Left ventricle myocardium inferior (tissue), 1 donor: ENCODE results near the gene MICALL1. TPM values are rescaled to one million over a fixed set of nuclear protein-coding genes. Genes with fewer than 3 reads are reported as not detected.
"Not testable (repeated sequence)": the region's sequence is repeated elsewhere in the genome, so short reads cannot be mapped to it uniquely, and the experiment has no call there.

Experiments used
- DNase-seq: peaks from one replicate; pipeline ENCODE4 v3.0.0-alpha.2; 2020
- H3K27ac ChIP-seq: fragments of 200-600 bp; replicated peaks from 2 replicates; pipeline ENCODE4 v1.8.0; 2021
- H3K27me3 ChIP-seq: fragments of 200-600 bp; 2 replicates; pipeline ENCODE4 v1.8.0; 2021; ENCODE audit warnings: low read depth
- H3K36me3 ChIP-seq: fragments of 200-600 bp; 2 replicates; pipeline ENCODE4 v1.8.0; 2021
- H3K4me1 ChIP-seq: fragments of 200-600 bp; 2 replicates; pipeline ENCODE4 v1.8.0; 2021
- H3K4me3 ChIP-seq: fragments of 200-600 bp; 2 replicates; pipeline ENCODE4 v1.8.0; 2021; ENCODE audit warnings: mild to moderate bottlenecking, moderate library complexity
- H3K9me3 ChIP-seq: fragments of 200-600 bp; replicated peaks from 2 replicates; pipeline ENCODE4 v1.8.0; 2021
- intact Hi-C: fragments of 100-400 bp; cut with micrococcal nuclease; formaldehyde crosslinking; loops from one replicate; pipeline ENCODE4 v1.11.0; 2022
- total RNA-seq: library from RNA; stranded (reverse); fragmentation: NEBNext Ultra II Directional; extraction: Animal tissue kit (Norgen Biotek cat#: 25700); gene quantifications from one replicate; pipeline ENCODE4 v1.2.1, GENCODE V29; 2021
- TF ChIP-seq, protein P1 (sequence below): fragments of 200-600 bp; IDR thresholded peaks from 2 replicates; pipeline ENCODE4 v1.8.0; 2021; ENCODE audit warnings: antibody characterized with exemption, mild to moderate bottlenecking, borderline replicate concordance
- donor health status: DM: no; HTN: yes; CAD: no; lungs with severe emphysema.

MICALL1 gene
- total RNA-seq, 1 donor from 2014 or later = 14.8 TPM

DNA sequence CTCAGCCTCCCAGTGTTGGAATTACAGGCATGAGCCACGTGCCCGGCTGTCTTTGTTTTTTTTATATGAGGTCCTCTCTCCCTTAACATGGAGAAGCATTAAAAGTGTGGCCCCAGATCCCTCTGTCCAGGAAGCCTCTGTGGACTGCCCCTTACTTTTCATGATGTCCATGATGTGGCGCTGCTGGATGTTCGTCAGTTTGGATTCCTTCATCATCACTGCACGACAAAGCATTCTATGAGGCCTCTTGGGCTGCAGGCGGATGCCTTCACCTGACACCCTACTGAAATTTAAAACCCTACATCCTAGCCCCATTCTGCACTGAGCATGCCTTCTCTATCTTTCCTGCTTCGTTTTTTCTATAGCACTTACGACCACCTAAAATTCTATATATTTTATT is 45.2 kb downstream of the MICALL1 start:
- H3K4me1 ChIP-seq = peaks cover 31% of the 10 kb centered on the region
- no peak overlapping the region for H3K4me3 ChIP-seq
- DNase-seq = no peak
- H3K27ac ChIP-seq = no peak overlapping the region
- intact Hi-C loops = loop anchor here (10.0 kb wide), 1 partner anchor 57 kb away; no protein-coding TSS in a partner anchor
- TF ChIP-seq, protein P1, sequence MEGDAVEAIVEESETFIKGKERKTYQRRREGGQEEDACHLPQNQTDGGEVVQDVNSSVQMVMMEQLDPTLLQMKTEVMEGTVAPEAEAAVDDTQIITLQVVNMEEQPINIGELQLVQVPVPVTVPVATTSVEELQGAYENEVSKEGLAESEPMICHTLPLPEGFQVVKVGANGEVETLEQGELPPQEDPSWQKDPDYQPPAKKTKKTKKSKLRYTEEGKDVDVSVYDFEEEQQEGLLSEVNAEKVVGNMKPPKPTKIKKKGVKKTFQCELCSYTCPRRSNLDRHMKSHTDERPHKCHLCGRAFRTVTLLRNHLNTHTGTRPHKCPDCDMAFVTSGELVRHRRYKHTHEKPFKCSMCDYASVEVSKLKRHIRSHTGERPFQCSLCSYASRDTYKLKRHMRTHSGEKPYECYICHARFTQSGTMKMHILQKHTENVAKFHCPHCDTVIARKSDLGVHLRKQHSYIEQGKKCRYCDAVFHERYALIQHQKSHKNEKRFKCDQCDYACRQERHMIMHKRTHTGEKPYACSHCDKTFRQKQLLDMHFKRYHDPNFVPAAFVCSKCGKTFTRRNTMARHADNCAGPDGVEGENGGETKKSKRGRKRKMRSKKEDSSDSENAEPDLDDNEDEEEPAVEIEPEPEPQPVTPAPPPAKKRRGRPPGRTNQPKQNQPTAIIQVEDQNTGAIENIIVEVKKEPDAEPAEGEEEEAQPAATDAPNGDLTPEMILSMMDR = no peak
- no peaks in the 10 kb centered on the region for H3K36me3 ChIP-seq
- H3K9me3 ChIP-seq = no peaks in the 10 kb centered on the region
- no peaks in the 10 kb centered on the region for H3K27me3 ChIP-seq

DNA sequence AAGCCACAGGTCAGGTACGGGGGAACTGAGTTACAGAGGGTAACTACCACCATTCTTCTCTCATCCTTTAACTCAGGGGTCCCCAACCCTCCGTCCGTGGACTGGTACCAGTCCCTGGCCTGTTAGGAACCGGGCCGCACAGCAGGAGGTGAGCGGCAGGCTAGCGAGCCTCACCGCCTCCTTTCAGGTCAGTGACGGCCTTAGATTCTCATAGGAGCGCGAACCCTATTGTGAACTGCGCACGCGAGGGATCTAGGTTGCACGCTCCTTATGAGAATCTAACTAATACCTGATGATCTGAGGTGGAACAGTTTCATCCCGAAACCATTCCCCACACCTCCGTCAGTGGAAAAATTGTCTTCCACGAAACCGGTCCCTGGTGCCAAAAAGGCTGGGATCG is 46.5 kb downstream of the MICALL1 start:
- H3K27ac ChIP-seq, DNase-seq, H3K27me3 ChIP-seq, H3K9me3 ChIP-seq: not testable (repeated sequence)
- peaks cover 34% of the 10 kb centered on the region for H3K4me1 ChIP-seq
- H3K36me3 ChIP-seq = peaks cover 12% of the 10 kb centered on the region
- peak overlapping the region; percentile 92 for H3K4me3 ChIP-seq
- intact Hi-C loops = loop anchor here (10.0 kb wide), 1 partner anchor 58 kb away; no protein-coding TSS in a partner anchor

DNA sequence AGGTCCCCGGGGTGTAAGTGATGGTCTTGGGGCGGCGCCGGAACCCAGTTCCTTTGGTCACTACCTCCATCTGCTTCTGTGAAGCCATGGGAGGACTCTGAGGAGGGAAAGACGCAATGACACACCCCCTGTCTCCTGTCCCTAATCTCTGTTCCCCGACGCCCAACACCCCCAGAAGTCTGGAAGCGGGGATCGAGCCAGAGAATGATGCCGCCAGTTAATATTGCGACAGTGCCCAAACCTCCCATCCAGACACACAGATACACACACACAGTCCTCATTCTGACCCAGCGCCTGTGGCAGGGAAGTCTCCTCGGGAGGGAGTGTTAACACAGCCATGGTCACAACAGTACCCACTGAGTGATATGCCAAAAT is 47.0 kb downstream of the MICALL1 start:
- TF ChIP-seq, protein P1 = no peak
- intact Hi-C loops = loop anchor here (10.0 kb wide), 1 partner anchor 58 kb away; no protein-coding TSS in a partner anchor
- no peaks in the 10 kb centered on the region for H3K27me3 ChIP-seq
- DNase-seq = no peak
- H3K9me3 ChIP-seq = no peaks in the 10 kb centered on the region
- peaks cover 16% of the 10 kb centered on the region for H3K36me3 ChIP-seq
- peak overlapping the region; percentile 76 for H3K27ac ChIP-seq
- H3K4me1 ChIP-seq = peaks cover 34% of the 10 kb centered on the region
- peak overlapping the region; percentile 92 for H3K4me3 ChIP-seq

DNA sequence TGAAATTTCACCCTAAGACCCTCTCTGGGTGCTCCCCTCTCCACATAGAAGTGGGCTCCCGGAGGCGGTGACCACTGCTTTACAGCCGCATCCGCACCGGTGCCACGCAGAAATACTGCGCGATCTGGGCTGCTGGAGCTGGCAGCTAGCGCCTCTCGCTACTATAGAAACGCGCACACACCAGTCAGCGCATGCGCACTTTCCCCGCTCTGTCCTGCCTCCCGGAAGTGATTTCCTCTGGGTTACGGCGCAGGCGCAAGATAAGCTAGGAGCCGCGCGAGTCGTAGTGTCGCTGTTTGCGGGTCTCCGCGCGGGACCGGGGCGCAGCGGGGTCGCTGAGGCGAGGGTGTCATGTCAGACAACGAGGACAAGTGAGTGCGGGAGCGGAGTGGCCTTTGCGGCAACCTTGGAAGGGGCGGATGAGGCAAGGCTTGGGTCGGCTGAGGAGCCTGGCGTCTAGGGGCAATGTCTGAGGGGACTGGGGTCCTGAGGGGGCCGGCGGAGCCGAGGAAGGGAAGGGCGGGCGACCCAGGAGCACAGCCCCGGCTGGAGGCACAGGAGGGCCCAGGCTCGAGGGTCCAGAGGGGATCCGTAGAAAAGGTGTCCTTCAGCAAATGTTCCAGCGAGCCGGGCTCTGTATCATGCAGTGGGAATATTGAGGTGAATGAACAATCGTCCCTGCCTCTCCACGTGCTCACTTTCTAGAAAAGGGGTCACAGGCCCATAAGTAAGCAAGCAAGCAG is 47.5 kb downstream of the MICALL1 start, which contains the start of the genes C22orf23 and POLR2F:
C22orf23 (minus strand) TSS at position 165 of the 743 bp plus-strand sequence. CDS start 452 bp downstream, outside the sequence.
POLR2F (plus strand) TSS at position 263 of the 743 bp plus-strand sequence; CDS start at position 352, 89 bp downstream.
- Histone ChIP-seq H3K27ac (peak within 1 kb of the TSS; percentile 76), H3K4me3 (peak within 1 kb of the TSS; percentile 92), H3K4me1 (peaks cover 34% of the 10 kb centered on the region), H3K36me3 (peaks cover 22% of the 10 kb centered on the region), H3K9me3 (no peaks in the 10 kb centered on the region), H3K27me3 (no peaks in the 10 kb centered on the region)
- DNase-seq = peak; percentile 96
- TF ChIP-seq, protein P1 = peak; percentile 7
- intact Hi-C loops = loop anchor here (10.0 kb wide), 1 partner anchor 59 kb away; no protein-coding TSS in a partner anchor

DNA sequence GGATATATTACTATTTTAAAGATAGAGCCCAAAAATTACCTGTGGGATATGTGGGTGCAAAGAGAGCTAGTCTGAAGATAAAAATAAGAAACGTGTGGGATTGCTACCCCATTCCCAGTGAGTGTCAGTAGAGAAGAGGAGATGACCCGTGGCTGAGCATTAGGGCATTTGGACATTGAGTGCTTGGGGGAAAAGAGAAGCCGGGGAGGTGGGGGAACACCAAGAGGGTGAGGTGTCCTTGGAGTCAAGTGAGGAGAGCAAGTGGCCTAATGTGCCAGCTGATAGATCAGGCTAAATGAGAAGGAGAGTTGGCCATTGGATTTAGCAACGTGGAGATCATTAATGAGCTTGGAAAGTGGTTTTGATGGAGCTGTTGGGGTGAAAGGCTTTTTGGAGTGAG is 48.6 kb downstream of the MICALL1 start:
- Histone ChIP-seq H3K9me3 (no peaks in the 10 kb centered on the region), H3K27me3 (no peaks in the 10 kb centered on the region), H3K27ac (no peak overlapping the region), H3K4me1 (peaks cover 34% of the 10 kb centered on the region), H3K4me3 (peak overlapping the region; percentile 92), H3K36me3 (peaks cover 32% of the 10 kb centered on the region)
- TF ChIP-seq, protein P1 = no peak
- intact Hi-C loops = loop anchor here (10.0 kb wide), 1 partner anchor 60 kb away; no protein-coding TSS in a partner anchor
- no peak for DNase-seq

DNA sequence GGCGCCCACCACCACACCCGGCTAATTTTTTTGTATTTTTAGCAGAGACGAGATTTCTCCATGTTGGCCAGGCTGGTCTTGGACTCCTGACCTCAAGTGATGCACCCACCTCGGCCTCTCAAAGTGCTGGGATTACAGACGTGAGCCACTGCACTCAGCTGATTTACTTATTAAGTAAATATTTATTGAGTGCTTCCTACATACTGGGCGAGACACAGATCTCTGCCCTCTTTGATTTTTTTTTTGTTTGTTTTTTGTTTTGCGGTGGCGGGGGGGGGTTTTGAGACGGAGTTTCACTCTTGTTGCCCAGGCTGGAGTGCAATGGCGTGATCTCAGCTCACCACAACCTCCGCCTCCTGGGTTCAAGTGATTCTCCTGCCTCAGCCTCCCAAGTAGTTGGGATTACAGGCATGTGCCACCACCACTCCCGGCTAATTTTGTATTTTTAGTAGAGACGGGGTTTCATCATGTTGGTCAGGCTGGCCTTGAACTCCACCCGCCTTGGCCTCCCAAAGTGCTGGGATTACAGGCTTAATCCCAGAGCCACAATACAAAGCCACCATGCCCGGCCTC is 49.8 kb downstream of the MICALL1 start:
- intact Hi-C loops = loop anchor here (10.0 kb wide), 1 partner anchor 61 kb away; no protein-coding TSS in a partner anchor
- not testable (repeated sequence) for H3K27ac ChIP-seq, H3K27me3 ChIP-seq, H3K4me3 ChIP-seq, H3K9me3 ChIP-seq, DNase-seq
- peaks cover 34% of the 10 kb centered on the region for H3K4me1 ChIP-seq
- H3K36me3 ChIP-seq = peaks cover 45% of the 10 kb centered on the region
